PC-3 (cell line): ENCODE measurements around the gene SGCD.

ENCODE experiments used
- EZH2 ChIP-seq: fragments of 300-600 bp; sonication (generic); IDR thresholded peaks from one replicate; pipeline ENCODE4 v1.6.1; 2017; ENCODE audit warnings: antibody characterized with exemption, mild to moderate bottlenecking, low read length; ENCODE audit not compliant: unreplicated experiment
- EZH2phosphoT487 ChIP-seq: fragments of 300-600 bp; sonication (generic); IDR thresholded peaks from 2 replicates; pipeline ENCODE4 v1.6.1; 2018; ENCODE audit warnings: mild to moderate bottlenecking, antibody characterized with exemption, low read length, borderline replicate concordance
- TF ChIP-seq, protein P1 (sequence below): fragments of 300-600 bp; sonication (generic); conservative IDR thresholded peaks from 2 replicates; pipeline ENCODE4 v1.5.1; 2017; ENCODE audit warnings: antibody characterized with exemption, low read depth, mild to moderate bottlenecking, low read length

DNA sequence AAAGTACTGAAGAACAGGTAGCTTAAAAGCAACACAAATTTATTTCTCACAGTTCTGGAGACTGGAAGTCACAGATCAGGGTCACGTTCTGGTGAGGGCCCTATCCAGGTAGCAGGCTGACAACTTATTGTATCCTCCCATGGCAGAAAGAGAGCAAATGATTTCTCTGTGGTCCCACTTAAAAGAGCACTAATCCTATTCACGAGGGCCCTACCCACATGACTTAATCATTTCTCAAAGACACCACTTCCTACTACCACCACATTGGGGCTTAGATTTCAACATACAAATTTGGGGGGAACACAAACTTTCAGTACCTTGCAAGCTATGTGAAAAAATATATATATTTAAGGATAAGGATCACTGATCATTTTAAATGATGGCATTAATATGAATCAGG is 447.3 kb downstream of the SGCD start:
- TF ChIP-seq, protein P1, sequence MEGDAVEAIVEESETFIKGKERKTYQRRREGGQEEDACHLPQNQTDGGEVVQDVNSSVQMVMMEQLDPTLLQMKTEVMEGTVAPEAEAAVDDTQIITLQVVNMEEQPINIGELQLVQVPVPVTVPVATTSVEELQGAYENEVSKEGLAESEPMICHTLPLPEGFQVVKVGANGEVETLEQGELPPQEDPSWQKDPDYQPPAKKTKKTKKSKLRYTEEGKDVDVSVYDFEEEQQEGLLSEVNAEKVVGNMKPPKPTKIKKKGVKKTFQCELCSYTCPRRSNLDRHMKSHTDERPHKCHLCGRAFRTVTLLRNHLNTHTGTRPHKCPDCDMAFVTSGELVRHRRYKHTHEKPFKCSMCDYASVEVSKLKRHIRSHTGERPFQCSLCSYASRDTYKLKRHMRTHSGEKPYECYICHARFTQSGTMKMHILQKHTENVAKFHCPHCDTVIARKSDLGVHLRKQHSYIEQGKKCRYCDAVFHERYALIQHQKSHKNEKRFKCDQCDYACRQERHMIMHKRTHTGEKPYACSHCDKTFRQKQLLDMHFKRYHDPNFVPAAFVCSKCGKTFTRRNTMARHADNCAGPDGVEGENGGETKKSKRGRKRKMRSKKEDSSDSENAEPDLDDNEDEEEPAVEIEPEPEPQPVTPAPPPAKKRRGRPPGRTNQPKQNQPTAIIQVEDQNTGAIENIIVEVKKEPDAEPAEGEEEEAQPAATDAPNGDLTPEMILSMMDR: no peak
- TF ChIP-seq EZH2phosphoT487: no peak
- TF ChIP-seq EZH2: no peak
